Hepatocyte (in vitro differentiated cells): ENCODE results near the gene TRAPPC12.

ENCODE experiments used
- EZH2 ChIP-seq: fragments of 200-600 bp; sonication (generic); IDR thresholded peaks from 2 replicates; pipeline ENCODE4 v1.6.1; 2016; ENCODE audit warnings: antibody characterized with exemption, mild to moderate bottlenecking, borderline replicate concordance
- EZH2phosphoT487 ChIP-seq: fragments of 200-600 bp; sonication (generic); IDR thresholded peaks from one replicate; pipeline ENCODE4 v1.6.1; 2018; ENCODE audit warnings: antibody characterized with exemption, mild to moderate bottlenecking, low read depth, moderate library complexity; ENCODE audit not compliant: unreplicated experiment, severe bottlenecking
- TF ChIP-seq, protein P1 (sequence below): fragments of 200-600 bp; sonication (generic); IDR thresholded peaks from 2 replicates; pipeline ENCODE4 v1.5.1; 2016; ENCODE audit warnings: antibody characterized with exemption, mild to moderate bottlenecking; ENCODE audit not compliant: poor library complexity

DNA sequence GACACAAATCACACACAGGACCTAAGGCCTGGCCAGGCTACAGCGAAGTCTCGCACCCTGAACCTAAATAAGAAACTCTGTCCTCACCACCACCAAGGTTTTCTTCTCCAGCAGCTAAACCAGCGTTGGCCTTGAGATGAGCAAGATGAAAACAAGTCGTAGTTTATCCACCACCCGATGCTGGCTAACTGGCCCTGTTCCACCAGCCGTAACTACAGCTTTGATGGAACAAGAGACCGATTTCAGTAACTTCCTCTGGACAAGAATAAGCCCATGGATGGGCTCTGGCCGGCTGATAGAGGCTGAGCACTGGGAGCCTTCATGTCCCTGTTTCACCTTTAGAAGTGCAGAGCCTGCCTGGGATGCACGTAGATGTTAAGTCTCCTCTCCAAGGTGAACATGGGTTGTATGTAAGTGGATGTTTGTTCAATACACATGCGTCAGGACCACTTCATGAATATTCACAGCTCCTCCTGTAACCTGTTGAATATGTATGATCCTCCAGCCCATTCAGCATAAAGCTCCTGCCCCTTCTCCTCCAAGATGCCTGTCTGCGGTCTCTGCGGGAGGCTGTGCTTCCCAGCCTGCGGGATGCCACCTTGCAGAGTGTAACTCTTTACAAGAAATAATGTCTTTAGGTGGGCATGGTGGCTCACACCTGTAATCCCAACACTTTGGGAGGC lies 115.6 kb downstream of the TRAPPC12 start:
- no peak for TF ChIP-seq EZH2
- TF ChIP-seq, protein P1, sequence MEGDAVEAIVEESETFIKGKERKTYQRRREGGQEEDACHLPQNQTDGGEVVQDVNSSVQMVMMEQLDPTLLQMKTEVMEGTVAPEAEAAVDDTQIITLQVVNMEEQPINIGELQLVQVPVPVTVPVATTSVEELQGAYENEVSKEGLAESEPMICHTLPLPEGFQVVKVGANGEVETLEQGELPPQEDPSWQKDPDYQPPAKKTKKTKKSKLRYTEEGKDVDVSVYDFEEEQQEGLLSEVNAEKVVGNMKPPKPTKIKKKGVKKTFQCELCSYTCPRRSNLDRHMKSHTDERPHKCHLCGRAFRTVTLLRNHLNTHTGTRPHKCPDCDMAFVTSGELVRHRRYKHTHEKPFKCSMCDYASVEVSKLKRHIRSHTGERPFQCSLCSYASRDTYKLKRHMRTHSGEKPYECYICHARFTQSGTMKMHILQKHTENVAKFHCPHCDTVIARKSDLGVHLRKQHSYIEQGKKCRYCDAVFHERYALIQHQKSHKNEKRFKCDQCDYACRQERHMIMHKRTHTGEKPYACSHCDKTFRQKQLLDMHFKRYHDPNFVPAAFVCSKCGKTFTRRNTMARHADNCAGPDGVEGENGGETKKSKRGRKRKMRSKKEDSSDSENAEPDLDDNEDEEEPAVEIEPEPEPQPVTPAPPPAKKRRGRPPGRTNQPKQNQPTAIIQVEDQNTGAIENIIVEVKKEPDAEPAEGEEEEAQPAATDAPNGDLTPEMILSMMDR, result no peak
- TF ChIP-seq EZH2phosphoT487, result no peak
